Naive thymus-derived CD8-positive, alpha-beta T cell (primary cell): ENCODE measurements around the gene PPP1R27. TPM values are rescaled to one million over a fixed set of nuclear protein-coding genes. Genes with fewer than 3 reads are reported as not detected.
"Not testable (repeated sequence)": the region's sequence is repeated elsewhere in the genome, so short reads cannot be mapped to it uniquely, and the experiment has no call there.

Experiments used
- ATAC-seq, 2 donors: fragments of 150-1000 bp; cut with Tn5 transposase in 1 of 2; sonication (Bioruptor Pico), chemical (Tn5 transposase) in 1 of 2; 1 replicate in 1 of 2; 2 replicates in 1 of 2; pipeline ENCODE4 v1.10.0; 2021; ENCODE audit warnings: mild to moderate bottlenecking in 2 of 2, moderate library complexity in 2 of 2
- POLR2A ChIA-PET: fragments of 350-600 bp; sonication (Branson Sonifier 250); formaldehyde crosslinking; loops from one replicate; lab custom pipeline; 2021; ENCODE audit warnings: antibody characterized with exemption; lab: Charles Lee
- DNase-seq, 10 donors: peaks; one replicate each; pipeline versions ENCODE4 v3.0.0 to v3.0.0-alpha.2; 2020 to 2022
- H3K27ac Mint-ChIP-seq, 10 donors: one replicate each; pipeline ENCODE4 v1.8.0; 2020 to 2022; ENCODE audit warnings: mild to moderate bottlenecking in 10 of 10, mixed read lengths in 10 of 10, moderate library complexity in 4 of 10, inconsistent platforms in 1 of 10
- H3K27me3 Mint-ChIP-seq, 5 donors: one replicate each; pipeline ENCODE4 v1.8.0; 2021 to 2022; ENCODE audit warnings: mixed read lengths in 5 of 5
- H3K36me3 Mint-ChIP-seq, 3 donors: one replicate each; pipeline ENCODE4 v1.8.0; 2020 to 2022; ENCODE audit warnings: mixed read lengths in 3 of 3, mild to moderate bottlenecking in 2 of 3, inconsistent platforms in 1 of 3
- H3K4me1 Mint-ChIP-seq, 4 donors: one replicate each; pipeline ENCODE4 v1.8.0; 2021 to 2022; ENCODE audit warnings: mixed read lengths in 4 of 4
- H3K4me3 Mint-ChIP-seq, 10 donors: one replicate each; pipeline ENCODE4 v1.8.0; 2020 to 2022; ENCODE audit warnings: mild to moderate bottlenecking in 10 of 10, mixed read lengths in 10 of 10, moderate library complexity in 6 of 10, inconsistent platforms in 1 of 10
- H3K9me3 Mint-ChIP-seq, 9 donors: one replicate each; pipeline ENCODE4 v1.8.0; 2020 to 2022; ENCODE audit warnings: mixed read lengths in 9 of 9, mild to moderate bottlenecking in 3 of 9, inconsistent platforms in 1 of 9, moderate library complexity in 1 of 9
- polyA plus RNA-seq, 3 donors: library from polyadenylated mRNA; unstranded; fragments of 300-500 nt; fragmentation: Illumina TruSeq; gene quantifications; one replicate each; pipeline ENCODE4 v1.2.3, GENCODE V29; 2021
- total RNA-seq, 8 experiments: library from RNA in 2 of 8; stranded (reverse) in 2 of 8; gene quantifications; one replicate each; pipeline ENCODE4 v1.2.3 and lab custom pipeline; 2021 to 2026

The PPP1R27 gene
- total and polyA plus RNA-seq, 5 experiments from 2014 or later = 0.11 TPM; not detected in 4

GRCh38 chr17:81845361-81845760 is 10.5 kb upstream of the PPP1R27 start:
- no peaks in the 10 kb centered on the region for H3K9me3 Mint-ChIP-seq
- H3K27me3 Mint-ChIP-seq = no peaks in the 10 kb centered on the region
- H3K27ac Mint-ChIP-seq = peak overlapping the region in 1 of 10 donors; percentile 61
- ATAC-seq (no peak), DNase-seq (no peak)
- POLR2A ChIA-PET = interaction anchor here (0.8 kb wide), 1 partner anchor 23 kb away, joined by 3 read pairs; no protein-coding TSS in a partner anchor
- no peaks in the 10 kb centered on the region for H3K4me1 Mint-ChIP-seq
- H3K36me3 Mint-ChIP-seq = peaks cover 0 to 49% (median 7%) of the 10 kb centered on the region in 3 donors
- H3K4me3 Mint-ChIP-seq = no peak overlapping the region

- Mint-ChIP-seq H3K27me3 (no peaks in the 10 kb centered on the region), H3K27ac (peak overlapping the region in 1 of 10 donors; percentile 61), H3K4me1 (no peaks in the 10 kb centered on the region), H3K9me3 (no peaks in the 10 kb centered on the region), H3K36me3 (peaks cover 0 to 47% (median 7%) of the 10 kb centered on the region in 3 donors), H3K4me3 (no peak overlapping the region)
- DNase-seq (no peak), ATAC-seq (no peak)
- POLR2A ChIA-PET = no interaction called here
Measured at GRCh38 chr17:81844887-81845286, 10.0 kb upstream of the PPP1R27 start.

- Mint-ChIP-seq H3K9me3 (no peaks in the 10 kb centered on the region), H3K27ac (no peak overlapping the region), H3K4me1 (no peaks in the 10 kb centered on the region), H3K27me3 (no peaks in the 10 kb centered on the region), H3K4me3 (no peak overlapping the region), H3K36me3 (peaks cover 0 to 47% (median 7%) of the 10 kb centered on the region in 3 donors)
- ATAC-seq = no peak
- POLR2A ChIA-PET = no interaction called here
- DNase-seq = no peak
Measured at GRCh38 chr17:81844327-81844851, 9.5 kb upstream of the PPP1R27 start.

- no peak for DNase-seq
- Mint-ChIP-seq H3K27ac (peak overlapping the region in 2 of 10 donors; percentile 34 to 69), H3K4me3 (no peak overlapping the region), H3K27me3 (no peaks in the 10 kb centered on the region), H3K36me3 (peaks cover 0 to 43% (median 7%) of the 10 kb centered on the region in 3 donors), H3K9me3 (no peaks in the 10 kb centered on the region), H3K4me1 (no peaks in the 10 kb centered on the region)
- POLR2A ChIA-PET = no interaction called here
- ATAC-seq = no peak
Measured at GRCh38 chr17:81843713-81844326, 9.0 kb upstream of the PPP1R27 start.

GRCh38 chr17:81842725-81843504 is 8.1 kb upstream of the PPP1R27 start:
- POLR2A ChIA-PET = interaction anchor here (1.3 kb wide), 1 partner anchor 10 kb away, joined by 3 read pairs; the partner anchor contains the start of gene MCRIP1
- Mint-ChIP-seq H3K4me3 (no peak overlapping the region), H3K4me1 (no peaks in the 10 kb centered on the region), H3K36me3 (peaks cover 0 to 38% (median 7%) of the 10 kb centered on the region in 3 donors), H3K27me3 (no peaks in the 10 kb centered on the region), H3K9me3 (no peaks in the 10 kb centered on the region), H3K27ac (no peak overlapping the region)
- DNase-seq = no peak
- ATAC-seq = no peak

GRCh38 chr17:81842378-81842724 is 7.5 kb upstream of the PPP1R27 start:
- Mint-ChIP-seq H3K36me3 (peaks cover 0 to 33% (median 7%) of the 10 kb centered on the region in 3 donors), H3K4me3 (no peak overlapping the region), H3K27ac (no peak overlapping the region), H3K9me3 (no peaks in the 10 kb centered on the region), H3K4me1 (peaks cover 0 to 3% (median 0%) of the 10 kb centered on the region in 4 donors), H3K27me3 (peaks cover 0 to 2% (median 0%) of the 10 kb centered on the region in 5 donors)
- no peak for DNase-seq
- ATAC-seq = no peak
- POLR2A ChIA-PET = interaction anchor here (1.3 kb wide), 1 partner anchor 9 kb away, joined by 3 read pairs; the partner anchor contains the start of gene MCRIP1

GRCh38 chr17:81841866-81842265 is 7.0 kb upstream of the PPP1R27 start:
- H3K27me3 Mint-ChIP-seq = peaks cover 0 to 2% (median 0%) of the 10 kb centered on the region in 5 donors
- no peaks in the 10 kb centered on the region for H3K9me3 Mint-ChIP-seq
- ATAC-seq = no peak
- H3K27ac Mint-ChIP-seq = no peak overlapping the region
- H3K4me3 Mint-ChIP-seq = no peak overlapping the region
- peaks cover 0 to 3% (median 0%) of the 10 kb centered on the region in 4 donors for H3K4me1 Mint-ChIP-seq
- POLR2A ChIA-PET = interaction anchor here (0.9 kb wide), 1 partner anchor 9 kb away, joined by 5 read pairs; the partner anchor contains the start of gene MCRIP1
- peaks cover 0 to 31% (median 7%) of the 10 kb centered on the region in 3 donors for H3K36me3 Mint-ChIP-seq
- DNase-seq = no peak

- DNase-seq = no peak
- Mint-ChIP-seq H3K4me3 (no peak overlapping the region), H3K27ac (no peak overlapping the region), H3K9me3 (no peaks in the 10 kb centered on the region), H3K27me3 (peaks cover 0 to 2% (median 0%) of the 10 kb centered on the region in 5 donors), H3K36me3 (peaks cover 0 to 26% (median 7%) of the 10 kb centered on the region in 3 donors), H3K4me1 (peaks cover 0 to 3% (median 0%) of the 10 kb centered on the region in 4 donors)
- no peak for ATAC-seq
- POLR2A ChIA-PET = interaction anchor here (0.9 kb wide), 1 partner anchor 8 kb away, joined by 5 read pairs; the partner anchor contains the start of gene MCRIP1
Measured at GRCh38 chr17:81840826-81841778, 6.3 kb upstream of the PPP1R27 start.

GRCh38 chr17:81840059-81840458 is 5.2 kb upstream of the PPP1R27 start:
- H3K4me1 Mint-ChIP-seq, H3K27ac Mint-ChIP-seq, ATAC-seq, DNase-seq, H3K4me3 Mint-ChIP-seq, H3K9me3 Mint-ChIP-seq, H3K27me3 Mint-ChIP-seq, POLR2A ChIA-PET: not testable (repeated sequence)
- peaks cover 0 to 18% (median 6%) of the 10 kb centered on the region in 3 donors for H3K36me3 Mint-ChIP-seq

- H3K4me3 Mint-ChIP-seq = no peak overlapping the region
- H3K36me3 Mint-ChIP-seq = peaks cover 0 to 12% (median 0%) of the 10 kb centered on the region in 3 donors
- peaks cover 0 to 2% (median 0%) of the 10 kb centered on the region in 5 donors for H3K27me3 Mint-ChIP-seq
- H3K27ac Mint-ChIP-seq = no peak overlapping the region
- DNase-seq (no peak), ATAC-seq (no peak)
- POLR2A ChIA-PET = no interaction called here
- H3K4me1 Mint-ChIP-seq = peaks cover 0 to 4% (median 0%) of the 10 kb centered on the region in 4 donors
- H3K9me3 Mint-ChIP-seq = no peaks in the 10 kb centered on the region
Measured at GRCh38 chr17:81839301-81839700, 4.5 kb upstream of the PPP1R27 start.

- POLR2A ChIA-PET = no interaction called here
- no peak for ATAC-seq
Measured at GRCh38 chr17:81838753-81839255, 4.0 kb upstream of the PPP1R27 start.

GRCh38 chr17:81837641-81838040 is 2.8 kb upstream of the PPP1R27 start:
- Mint-ChIP-seq H3K9me3 (no peaks in the 10 kb centered on the region), H3K4me1 (peaks cover 0 to 9% (median 2%) of the 10 kb centered on the region in 4 donors), H3K4me3 (peak overlapping the region in 1 of 10 donors; percentile 11), H3K27me3 (peaks cover 0 to 2% (median 0%) of the 10 kb centered on the region in 5 donors), H3K36me3 (no peaks in the 10 kb centered on the region), H3K27ac (peak overlapping the region in 1 of 10 donors; percentile 40)
- DNase-seq (no peak), ATAC-seq (no peak)
- POLR2A ChIA-PET = no interaction called here

More at GRCh38 chr17:81838753-81839255, 4.0 kb upstream of the PPP1R27 start:
- no peak overlapping the region for H3K4me3 Mint-ChIP-seq
- H3K36me3 Mint-ChIP-seq = peaks cover 0 to 10% (median 0%) of the 10 kb centered on the region in 3 donors
- no peak overlapping the region for H3K27ac Mint-ChIP-seq
- no peak for DNase-seq
- peaks cover 0 to 2% (median 0%) of the 10 kb centered on the region in 5 donors for H3K27me3 Mint-ChIP-seq
- no peaks in the 10 kb centered on the region for H3K9me3 Mint-ChIP-seq
- peaks cover 0 to 7% (median under 1%) of the 10 kb centered on the region in 4 donors for H3K4me1 Mint-ChIP-seq
